Measurements from ENCODE around the gene CLEC18B.
"Not testable (repeated sequence)": the region's sequence is repeated elsewhere in the genome, so short reads cannot be mapped to it uniquely, and the experiment has no call there.

The CLEC18B gene

GRCh38 chr16:74404148-74404933, 16.9 kb downstream of the CLEC18B start:
- DNase-seq: not testable (repeated sequence)

DNA sequence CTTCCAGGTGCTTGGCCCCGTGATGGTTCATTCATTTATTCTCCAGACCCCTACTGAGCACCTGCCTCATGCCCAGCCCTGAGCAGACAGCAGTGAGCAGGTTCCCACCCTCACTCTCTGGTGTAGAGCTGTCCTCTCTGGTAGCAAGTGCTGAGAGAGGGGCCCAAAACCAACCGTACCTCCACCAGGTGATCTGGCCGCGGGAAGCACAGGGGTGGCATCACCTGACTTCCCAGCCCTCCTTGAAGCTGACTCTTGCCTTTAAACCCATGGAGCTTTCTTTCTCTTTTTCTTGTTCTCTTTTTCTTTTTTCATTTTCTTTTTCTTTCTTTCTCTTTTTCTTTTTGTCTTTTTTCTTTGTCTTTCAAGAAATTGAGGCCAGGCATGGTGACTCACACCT, 21.0 kb downstream of the CLEC18B start:
- DNase-seq: not testable (repeated sequence)

DNA sequence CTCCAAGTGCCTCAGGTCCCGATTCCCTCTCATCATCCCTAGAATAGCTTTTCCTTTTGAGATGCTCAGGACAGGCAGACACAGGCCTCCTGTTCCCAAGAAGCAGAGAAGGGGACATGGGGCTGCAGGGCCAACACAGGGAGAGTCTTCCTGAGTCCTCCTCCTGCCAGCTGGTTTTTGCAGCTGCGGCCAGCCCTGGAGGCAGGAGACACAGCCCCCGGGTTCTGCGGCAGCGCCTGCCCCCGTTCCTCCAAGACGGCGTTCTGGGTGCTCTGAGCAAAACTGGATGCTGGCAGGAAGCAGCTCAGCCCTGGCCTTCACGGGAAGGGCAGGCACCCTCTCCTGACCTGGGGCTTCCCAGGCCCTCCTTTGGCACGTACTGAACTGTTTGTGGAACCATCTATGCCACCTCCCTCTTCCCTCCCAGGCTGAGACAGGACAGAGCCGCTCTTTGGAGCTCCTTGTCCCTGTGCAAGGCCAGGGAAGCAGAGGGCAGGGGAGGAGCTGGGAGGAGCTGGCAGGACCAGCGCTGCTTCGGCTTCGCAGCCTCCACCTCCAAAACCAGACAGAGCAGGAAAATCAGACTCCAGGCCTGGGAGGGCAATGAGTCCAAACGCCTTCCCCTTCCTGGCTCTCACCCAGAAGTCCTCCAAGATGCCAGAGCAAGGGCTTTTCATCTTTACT, 22.9 kb downstream of the CLEC18B start:
- DNase-seq: not testable (repeated sequence)

- not testable (repeated sequence) for DNase-seq
Measured at GRCh38 chr16:74396521-74397017, 24.7 kb downstream of the CLEC18B start.

DNA sequence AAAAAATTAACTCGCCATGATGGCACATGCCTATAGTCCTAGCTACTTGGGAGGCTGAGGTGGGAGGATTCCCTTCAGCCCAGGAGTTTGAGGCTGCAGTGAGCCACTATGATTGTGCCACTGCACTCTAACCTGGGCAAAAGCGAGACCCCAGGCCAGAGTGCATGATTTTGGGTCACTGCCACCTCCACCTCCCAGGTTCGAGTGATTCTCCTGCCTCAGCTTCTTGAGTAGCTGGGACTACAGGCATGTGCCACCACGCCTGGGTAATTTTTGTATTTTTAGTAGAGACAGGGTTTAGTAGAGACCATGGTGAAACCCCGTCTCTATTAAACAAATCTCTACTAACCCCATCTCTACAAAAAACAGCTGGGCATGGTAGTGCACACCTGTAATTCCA, 26.7 kb downstream of the CLEC18B start:
- DNase-seq: not testable (repeated sequence)

- not testable (repeated sequence) for DNase-seq
Measured at GRCh38 chr16:74394131-74394530, 27.1 kb downstream of the CLEC18B start.

DNA sequence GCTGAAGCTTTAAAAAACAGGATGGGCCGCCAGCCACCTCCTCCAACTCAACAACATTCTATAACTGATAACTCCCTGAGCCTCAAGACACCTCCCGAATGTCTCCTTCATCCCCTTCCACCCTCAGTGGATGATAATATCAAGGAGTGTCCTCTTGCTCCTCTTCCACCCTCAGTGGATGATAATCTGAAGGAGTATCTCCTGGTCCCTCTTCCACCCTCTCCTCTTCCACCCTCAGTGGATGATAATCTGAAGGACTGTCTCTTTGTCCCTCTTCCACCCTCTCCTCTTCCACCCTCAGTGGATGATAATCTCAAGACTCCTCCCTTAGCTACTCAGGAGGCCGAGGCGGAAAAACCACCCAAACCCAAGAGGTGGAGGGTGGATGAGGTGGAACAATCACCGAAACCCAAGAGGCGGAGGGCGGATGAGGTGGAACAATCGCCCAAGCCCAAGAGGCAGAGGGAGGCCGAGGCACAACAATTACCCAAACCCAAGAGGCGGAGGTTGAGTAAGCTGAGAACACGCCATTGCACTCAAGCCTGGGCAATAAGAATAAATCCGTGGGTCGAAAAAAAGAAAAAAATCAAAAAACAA, 29.7 kb downstream of the CLEC18B start:
- not testable (repeated sequence) for DNase-seq

DNA sequence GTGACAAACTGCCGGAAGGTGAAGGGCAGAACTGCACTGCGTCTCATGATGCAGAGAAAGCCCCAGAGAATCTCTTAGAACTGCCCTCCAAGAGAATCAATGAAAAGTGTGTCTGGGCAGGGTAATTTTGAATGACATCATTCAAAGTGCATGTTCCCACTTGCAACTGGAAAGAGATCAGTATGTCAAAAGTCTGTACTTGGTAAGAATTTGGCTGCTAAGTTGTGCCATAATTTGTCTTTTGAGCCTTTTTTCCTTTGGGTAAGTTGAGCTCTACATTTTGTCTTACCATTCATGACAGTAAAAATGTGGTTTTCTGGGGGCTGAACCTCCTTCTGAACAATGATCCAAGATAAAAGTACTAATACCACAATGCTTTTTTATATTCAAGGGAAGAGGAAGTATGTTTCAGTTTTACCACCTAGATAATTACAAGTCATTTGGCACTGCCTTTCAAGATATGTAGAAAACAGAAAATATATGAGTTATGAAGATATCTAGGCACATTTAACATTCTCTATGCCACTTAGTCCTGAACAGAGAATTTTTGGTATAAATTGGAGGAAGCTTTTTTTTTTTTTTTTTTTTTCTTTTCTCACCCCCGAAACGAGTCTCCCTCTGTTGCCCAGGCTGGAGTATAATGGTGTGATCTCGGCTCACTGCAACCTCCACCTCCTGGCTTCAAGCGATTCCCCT, 38.8 kb downstream of the CLEC18B start:
- DNase-seq: not testable (repeated sequence)

GRCh38 chr16:74373847-74374184, 47.5 kb downstream of the CLEC18B start:
- not testable (repeated sequence) for DNase-seq

DNA sequence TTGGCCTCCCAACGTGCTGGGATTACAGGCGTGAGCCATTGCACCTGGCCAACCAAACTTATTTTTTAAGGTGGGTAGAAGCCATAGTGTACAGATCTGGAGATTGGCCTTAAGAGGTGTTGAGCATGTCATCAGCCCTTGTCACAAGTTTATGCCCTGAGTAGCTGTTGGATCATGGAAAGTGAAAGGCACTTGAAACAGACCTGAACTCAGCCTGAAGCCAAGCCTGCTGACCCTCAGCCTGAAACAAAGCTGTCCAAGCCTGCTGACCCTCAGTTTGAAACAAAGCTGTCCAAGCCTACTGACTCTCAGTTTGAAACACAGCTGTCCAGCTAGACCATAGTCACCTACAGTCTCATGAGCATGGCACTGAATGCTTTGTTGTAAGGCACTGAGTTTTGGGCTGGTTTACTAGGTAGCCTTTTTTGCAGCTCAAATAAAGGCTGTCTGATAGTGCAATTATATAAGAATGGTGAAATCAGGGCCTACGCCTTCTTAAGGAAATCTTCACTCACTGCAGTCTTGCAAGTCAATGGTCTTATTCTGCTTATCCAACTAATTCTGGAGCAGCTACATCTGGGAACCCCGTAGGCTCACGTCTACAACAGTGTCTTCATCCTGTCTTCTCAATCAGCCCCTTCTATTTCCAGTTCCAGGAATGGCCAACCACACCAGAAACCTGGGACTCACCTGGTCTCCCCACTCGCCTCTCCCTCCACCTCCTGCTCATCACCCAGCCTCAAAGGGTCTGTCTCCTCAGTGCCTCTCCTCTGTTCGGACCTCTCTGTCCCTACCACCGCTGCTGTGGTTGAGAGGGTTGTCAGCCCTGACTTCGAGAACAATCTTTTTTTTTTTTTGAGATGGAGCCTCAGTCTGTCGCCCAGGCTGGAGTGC, 48.1 kb downstream of the CLEC18B start:
- no peak for DNase-seq

GRCh38 chr16:74372369-74372768, 48.9 kb downstream of the CLEC18B start:
- DNase-seq: no peak

GRCh38 chr16:74370338-74371135, 50.7 kb downstream of the CLEC18B start:
- not testable (repeated sequence) for DNase-seq

DNA sequence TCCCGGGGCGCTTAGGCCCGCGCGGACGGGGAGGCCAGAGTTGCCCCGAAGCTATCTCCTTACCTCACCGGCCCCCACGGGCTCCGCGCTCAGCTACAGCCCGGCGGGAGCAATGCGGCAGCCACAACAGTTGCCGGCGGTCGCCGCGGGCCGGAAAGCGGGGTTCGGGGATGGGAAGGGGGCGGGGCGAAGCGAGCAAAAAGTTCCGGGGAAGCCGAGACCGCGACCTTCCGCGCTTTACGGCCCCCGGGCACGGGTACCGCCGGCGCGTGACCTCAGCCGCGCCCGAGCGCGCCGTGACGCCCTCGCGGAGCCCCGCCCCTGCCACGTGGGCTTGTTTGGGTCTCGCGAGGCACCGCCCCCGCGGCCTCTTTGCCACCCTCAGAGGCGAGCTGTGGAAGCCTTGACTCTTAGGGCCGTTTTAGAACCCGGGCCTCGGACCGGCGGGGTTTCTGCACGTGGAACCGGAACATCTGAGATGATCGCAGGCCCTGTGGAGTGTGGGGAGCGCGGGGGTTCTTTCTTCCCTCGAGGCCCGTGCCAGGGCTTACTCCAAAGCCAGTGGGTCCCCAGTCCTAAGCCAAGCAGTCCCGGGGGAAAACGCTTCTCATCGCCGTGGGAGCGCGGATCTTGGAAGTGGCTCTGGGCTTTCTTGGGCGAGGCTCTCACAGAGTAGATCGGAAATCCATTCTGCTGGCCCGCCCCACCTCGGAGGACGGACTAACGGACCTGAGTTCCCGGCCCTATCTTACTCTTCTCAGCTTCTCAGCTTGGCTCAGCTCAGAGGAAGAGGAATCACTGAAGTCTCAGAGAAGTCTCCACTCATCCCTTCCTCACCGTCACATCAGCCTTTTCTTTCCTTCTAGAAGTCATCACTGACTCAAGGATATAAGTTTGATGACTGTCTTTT, 53.0 kb downstream of the CLEC18B start:
- peak; percentile 97 to 100 for DNase-seq

GRCh38 chr16:74367469-74368001, 53.7 kb downstream of the CLEC18B start:
- peak; percentile 30 to 49 for DNase-seq

- DNase-seq: not testable (repeated sequence)
Measured at GRCh38 chr16:74361646-74362610, 59.4 kb downstream of the CLEC18B start.
